ENCODE data around the gene PTPN21. TPM values are rescaled to one million over a fixed set of nuclear protein-coding genes. Genes with fewer than 3 reads are reported as not detected.

Gene PTPN21
- total RNA-seq, result 10 to 100 TPM; 15.7 to 20.8 (median 17.6) TPM

DNA sequence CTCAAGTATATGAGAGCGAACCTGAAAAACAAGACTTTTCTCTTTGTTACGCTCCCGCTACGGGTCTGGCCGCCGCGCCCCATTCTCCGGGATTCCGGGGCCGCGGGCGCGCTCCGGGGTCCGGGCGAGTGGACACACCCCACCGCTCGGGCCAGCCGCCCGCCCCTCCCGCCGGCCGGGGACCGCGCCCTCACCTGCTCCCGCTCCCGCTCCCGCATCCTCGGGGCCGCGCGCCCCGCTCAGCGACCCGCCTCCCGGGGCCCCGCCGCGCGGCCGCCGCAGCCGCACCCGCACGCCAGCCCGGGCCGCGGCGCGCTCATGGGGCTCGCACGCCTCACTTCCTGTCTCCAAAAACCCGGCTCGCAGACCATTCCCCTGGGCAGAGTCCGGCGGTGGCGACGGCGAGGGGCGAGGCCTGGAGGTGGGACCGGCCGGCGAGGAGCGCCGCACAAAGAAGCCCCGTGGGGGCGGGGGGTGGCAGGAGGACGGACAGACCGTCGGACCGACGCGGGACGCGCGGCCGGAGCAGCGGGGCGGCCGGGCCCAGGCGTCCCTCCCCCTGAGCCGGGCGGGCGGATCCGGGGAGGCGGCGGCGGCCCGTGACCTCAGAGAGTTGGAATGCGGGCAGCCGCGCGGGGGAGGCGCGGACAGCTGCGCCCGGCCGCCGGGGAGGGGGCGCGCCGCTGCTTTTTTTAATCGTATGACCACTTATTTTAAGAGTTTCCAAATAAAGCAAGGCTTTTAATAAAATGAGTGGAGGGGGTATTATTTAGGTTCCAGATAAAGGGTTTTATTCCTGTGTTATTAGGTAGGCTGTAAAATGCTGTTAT is at the start of gene PTPN21:
PTPN21 (minus strand) TSS at position 551 of the 830 bp plus-strand sequence. CDS start 4,590 bp downstream, outside the sequence.
- H3K4me3 ChIP-seq, result peak within 1 kb of the TSS; percentile 55 to 91 (median 68)
- no peaks in the 10 kb centered on the region for H3K27me3 ChIP-seq
- H3K27ac ChIP-seq, result peak within 1 kb of the TSS; percentile 57 to 92 (median 86)
- peak in 2 of 3 donors; percentile 77 to 87 for DNase-seq
- H3K4me1 ChIP-seq, result peaks cover 0 to 20% (median 0%) of the 10 kb centered on the region in 4 donors
- no peaks in the 10 kb centered on the region for H3K36me3 ChIP-seq
- H3K9me3 ChIP-seq, result no peaks in the 10 kb centered on the region
- TF ChIP-seq, protein P1, sequence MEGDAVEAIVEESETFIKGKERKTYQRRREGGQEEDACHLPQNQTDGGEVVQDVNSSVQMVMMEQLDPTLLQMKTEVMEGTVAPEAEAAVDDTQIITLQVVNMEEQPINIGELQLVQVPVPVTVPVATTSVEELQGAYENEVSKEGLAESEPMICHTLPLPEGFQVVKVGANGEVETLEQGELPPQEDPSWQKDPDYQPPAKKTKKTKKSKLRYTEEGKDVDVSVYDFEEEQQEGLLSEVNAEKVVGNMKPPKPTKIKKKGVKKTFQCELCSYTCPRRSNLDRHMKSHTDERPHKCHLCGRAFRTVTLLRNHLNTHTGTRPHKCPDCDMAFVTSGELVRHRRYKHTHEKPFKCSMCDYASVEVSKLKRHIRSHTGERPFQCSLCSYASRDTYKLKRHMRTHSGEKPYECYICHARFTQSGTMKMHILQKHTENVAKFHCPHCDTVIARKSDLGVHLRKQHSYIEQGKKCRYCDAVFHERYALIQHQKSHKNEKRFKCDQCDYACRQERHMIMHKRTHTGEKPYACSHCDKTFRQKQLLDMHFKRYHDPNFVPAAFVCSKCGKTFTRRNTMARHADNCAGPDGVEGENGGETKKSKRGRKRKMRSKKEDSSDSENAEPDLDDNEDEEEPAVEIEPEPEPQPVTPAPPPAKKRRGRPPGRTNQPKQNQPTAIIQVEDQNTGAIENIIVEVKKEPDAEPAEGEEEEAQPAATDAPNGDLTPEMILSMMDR (IDR thresholded peaks at IDR 0.05), result no peak
- peak; percentile 58 to 67 for TF ChIP-seq POLR2A (IDR thresholded peaks at IDR 0.05)

DNA sequence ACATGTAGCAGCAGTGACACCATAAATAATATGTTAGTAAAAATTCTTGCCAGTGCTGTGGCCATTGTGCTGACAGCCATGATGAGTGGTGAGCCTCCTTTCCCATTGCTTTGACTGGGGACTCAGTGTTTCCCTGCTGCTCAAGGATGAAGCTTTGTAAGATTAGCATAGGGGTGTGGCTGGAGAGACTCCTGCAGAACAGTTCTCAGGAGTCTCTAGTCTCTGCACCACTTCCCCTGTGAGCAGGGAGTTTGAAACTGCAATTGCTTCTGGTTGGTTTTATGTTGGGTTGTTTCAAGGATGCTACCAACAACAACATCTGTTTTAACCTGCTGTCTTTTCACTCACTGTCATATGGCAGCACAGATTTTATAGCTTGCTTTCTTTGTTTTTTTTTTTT is 49.4 kb upstream of the PTPN21 start:
- Histone ChIP-seq H3K27ac (no peak overlapping the region), H3K36me3 (peaks cover 0 to 95% (median 0%) of the 10 kb centered on the region in 3 donors), H3K27me3 (no peaks in the 10 kb centered on the region), H3K4me3 (no peak overlapping the region), H3K9me3 (no peaks in the 10 kb centered on the region), H3K4me1 (peaks cover 0 to 4% (median 0%) of the 10 kb centered on the region in 4 donors)
- no peak for TF ChIP-seq POLR2A (IDR thresholded peaks at IDR 0.05)
- TF ChIP-seq, protein P1 (IDR thresholded peaks at IDR 0.05), result no peak
- DNase-seq, result no peak

DNA sequence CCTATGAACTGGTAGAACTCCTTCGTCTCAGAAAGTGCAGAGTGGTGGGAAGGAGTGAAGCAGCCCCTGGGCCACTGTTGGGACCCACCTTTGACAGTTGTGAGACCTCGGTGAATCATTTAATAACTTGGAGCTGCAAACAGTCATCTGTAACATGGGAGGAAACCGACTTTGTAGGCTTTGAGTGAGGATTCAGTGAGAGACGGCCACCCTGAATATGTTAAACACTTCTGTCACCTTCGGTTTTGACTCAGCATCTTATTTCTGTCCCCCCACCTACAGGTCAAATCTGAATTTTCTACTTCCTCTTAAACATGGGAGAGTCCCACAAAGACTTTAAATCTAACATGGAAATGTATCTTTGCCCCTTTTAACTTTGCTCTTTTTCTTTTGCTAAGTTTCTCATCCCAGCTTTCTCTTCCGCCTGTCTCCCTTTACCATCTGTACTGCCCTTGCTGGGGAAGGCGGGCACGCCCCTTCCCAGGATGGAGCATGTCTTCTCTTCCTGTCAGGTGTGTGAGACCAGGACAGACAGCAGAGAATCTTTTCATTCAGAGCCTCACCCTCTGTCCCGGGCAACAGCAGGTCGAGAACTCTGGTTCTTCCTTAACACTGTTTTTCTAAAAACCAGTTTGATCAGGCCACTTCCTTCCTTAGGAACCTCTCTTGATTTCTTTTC is 45.1 kb upstream of the PTPN21 start:
- peaks cover 0 to 93% (median 0%) of the 10 kb centered on the region in 3 donors for H3K36me3 ChIP-seq
- H3K27me3 ChIP-seq, result no peaks in the 10 kb centered on the region
- peaks cover 0 to 4% (median 0%) of the 10 kb centered on the region in 4 donors for H3K4me1 ChIP-seq
- TF ChIP-seq POLR2A (IDR thresholded peaks at IDR 0.05), result no peak
- TF ChIP-seq, protein P1 (IDR thresholded peaks at IDR 0.05), result no peak
- H3K4me3 ChIP-seq, result no peak overlapping the region
- no peak overlapping the region for H3K27ac ChIP-seq
- no peak for DNase-seq
- H3K9me3 ChIP-seq, result no peaks in the 10 kb centered on the region

DNA sequence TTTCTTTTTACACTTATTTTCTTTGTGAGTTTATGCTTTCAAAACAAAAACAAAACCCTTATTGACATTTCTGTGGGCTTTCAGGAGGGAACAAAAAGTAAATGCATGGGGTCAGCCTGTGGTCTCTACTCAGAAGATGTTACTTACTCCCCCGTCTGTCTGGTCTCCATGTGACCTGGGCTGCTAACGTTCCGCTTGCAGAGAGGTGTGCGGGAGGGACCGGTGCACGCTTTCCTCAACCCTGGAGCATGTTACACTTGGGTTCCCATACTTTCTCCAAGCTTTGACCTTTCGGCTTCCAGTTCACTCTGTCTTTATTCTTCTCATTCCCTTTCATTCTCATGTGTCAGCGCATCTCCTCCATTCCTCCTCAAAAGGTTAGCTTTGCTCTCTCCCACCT is 44.5 kb upstream of the PTPN21 start:
- Histone ChIP-seq H3K9me3 (no peaks in the 10 kb centered on the region), H3K36me3 (peaks cover 0 to 93% (median 0%) of the 10 kb centered on the region in 3 donors), H3K4me3 (no peak overlapping the region), H3K4me1 (peaks cover 0 to 4% (median 0%) of the 10 kb centered on the region in 4 donors), H3K27me3 (no peaks in the 10 kb centered on the region), H3K27ac (no peak overlapping the region)
- no peak for DNase-seq
- TF ChIP-seq POLR2A (IDR thresholded peaks at IDR 0.05), result no peak
- TF ChIP-seq, protein P1 (IDR thresholded peaks at IDR 0.05), result no peak

DNA sequence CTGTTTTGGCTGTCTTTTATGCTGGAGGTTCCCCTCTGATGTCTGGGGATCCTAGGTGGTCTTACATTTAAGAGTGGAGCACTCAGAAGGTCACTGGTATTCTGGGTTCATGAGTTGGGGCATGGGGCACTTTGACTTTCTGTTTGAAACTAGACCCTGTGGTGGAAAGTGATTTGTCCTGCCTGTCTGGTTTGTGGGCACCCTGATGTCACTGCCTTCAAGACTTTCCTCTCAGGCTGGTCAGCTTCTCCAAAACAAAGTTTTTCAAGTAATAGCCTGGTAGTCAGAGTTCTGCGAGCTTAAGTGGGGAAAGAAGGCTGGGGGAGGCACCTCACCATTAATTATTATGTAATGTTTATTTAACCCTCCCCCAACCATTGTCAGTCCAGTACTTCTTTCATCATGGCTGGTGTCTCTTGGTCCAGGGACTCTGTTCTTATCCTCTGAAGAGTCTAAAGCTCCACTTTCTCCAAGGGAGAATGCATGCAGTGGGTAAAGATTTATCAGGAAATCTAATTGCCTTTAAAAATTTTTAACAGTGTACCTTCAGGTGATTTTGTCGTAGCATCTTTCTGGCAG is 43.4 kb upstream of the PTPN21 start:
- H3K27ac ChIP-seq, result no peak overlapping the region
- no peak for DNase-seq
- no peak for TF ChIP-seq POLR2A (IDR thresholded peaks at IDR 0.05)
- TF ChIP-seq, protein P1 (IDR thresholded peaks at IDR 0.05), result no peak
- H3K9me3 ChIP-seq, result no peaks in the 10 kb centered on the region
- no peak overlapping the region for H3K4me3 ChIP-seq
- peaks cover 0 to 93% (median 0%) of the 10 kb centered on the region in 3 donors for H3K36me3 ChIP-seq
- H3K4me1 ChIP-seq, result peaks cover 0 to 4% (median 0%) of the 10 kb centered on the region in 4 donors
- H3K27me3 ChIP-seq, result no peaks in the 10 kb centered on the region

Measured in Peyer's patch (tissue), 4 donors.